ENCODE measurements around the gene MXRA5.

GRCh38 chrX:3262901-3263300 lies 83.6 kb downstream of the MXRA5 start:
- TF ChIP-seq CTCF (IDR thresholded peaks at IDR 0.05) (no peak), EZH2 (IDR thresholded peaks at IDR 0.05) (no peak)

Measured in neural progenitor cell (in vitro differentiated cells).